Stomach (tissue), 9 donors: ENCODE results near the gene KLHL15. TPM values are rescaled to one million over a fixed set of nuclear protein-coding genes. Genes with fewer than 3 reads are reported as not detected.

Experiments used
- DNase-seq, 2 donors: peaks; one replicate each; pipeline versions ENCODE4 v3.0.0 to v3.0.0-alpha.2; 2013 to 2019
- H3K27ac ChIP-seq, 5 donors: fragments of 200-600 bp in 4 of 5; sonication (generic) in 4 of 5; one replicate each; pipeline ENCODE4 v1.5.1; 2013 to 2019; ENCODE audit warnings: mild to moderate bottlenecking in 1 of 5, moderate library complexity in 1 of 5
- H3K27me3 ChIP-seq, 3 donors: fragments of 200-600 bp; sonication (generic); one replicate each; pipeline ENCODE4 v1.5.1; 2017 to 2019; ENCODE audit warnings: mixed run types in 1 of 3
- H3K36me3 ChIP-seq, 4 donors: fragments of 200-600 bp; sonication (generic); 1 replicate in 3 of 4; 2 replicates in 1 of 4; pipeline ENCODE4 v1.5.1; 2016 to 2019
- H3K4me1 ChIP-seq, 4 donors: fragments of 200-600 bp; sonication (generic); one replicate each; pipeline ENCODE4 v1.5.1; 2016 to 2019
- H3K4me3 ChIP-seq, 4 donors: fragments of 200-600 bp; sonication (generic) in 3 of 4; one replicate each; pipeline ENCODE4 v1.5.1; 2016 to 2019; ENCODE audit warnings: mild to moderate bottlenecking in 1 of 4
- H3K9me3 ChIP-seq, 4 donors: fragments of 200-600 bp; sonication (generic); one replicate each; pipeline ENCODE4 v1.5.1; 2016 to 2019
- EP300 ChIP-seq: sonication (generic); formaldehyde crosslinking; IDR thresholded peaks from one replicate; pipeline ENCODE4 v1.6.1; 2017; ENCODE audit warnings: antibody characterized with exemption
- POLR2A ChIP-seq, 4 donors: fragments of 450-650 bp; IDR thresholded peaks; one replicate each; pipeline ENCODE4 v1.6.1; 2016; ENCODE audit warnings: antibody characterized with exemption in 4 of 4, control low read depth in 2 of 4, mild to moderate bottlenecking in 1 of 4, moderate library complexity in 1 of 4
- POLR2AphosphoS5 ChIP-seq, 3 donors: sonication (generic); formaldehyde crosslinking; IDR thresholded peaks; one replicate each; pipeline ENCODE4 v1.6.1; 2016; ENCODE audit warnings: antibody characterized with exemption in 3 of 3
- WGBS, 5 donors: extraction: QIAGEN DNeasy Blood & Tissue Kit in 3 of 5; methylation state at CpG; one replicate each; pipeline versions ENCODE4 v1.1.5 to v1.1.7; 2013 to 2018; 5-methylcytosine and 5-hydroxymethylcytosine counted together
- intact Hi-C: fragments of 100-400 bp; cut with DNase I; formaldehyde crosslinking; loops from one replicate; pipeline ENCODE4 v1.15.1; 2023; ENCODE audit warnings: low total_unique reads
- polyA plus RNA-seq, 3 donors: library from polyadenylated mRNA; stranded (reverse); fragments of 200-250 nt; gene quantifications; one replicate each; pipeline ENCODE4 v1.2.3, GENCODE V29; 2013
- total RNA-seq, 5 donors: library from RNA; depleted of rRNA; stranded (reverse); fragments of >200 nt; gene quantifications; one replicate each; pipeline versions ENCODE4 v1.1.0 to v1.2.3, GENCODE V29; 2014 to 2016
- TF ChIP-seq, protein P1 (sequence below), 7 experiments: fragments of 450-650 bp in 4 of 7; fragments of 200-600 bp in 3 of 7; sonication (generic) in 3 of 7; IDR thresholded peaks; one replicate each; pipeline ENCODE4 v1.5.1; 2016 to 2019; ENCODE audit warnings: antibody characterized with exemption in 7 of 7, control low read depth in 2 of 7, mild to moderate bottlenecking in 1 of 7
- donor health status: healthy with polysubstance abuse.
- donor health status: Bipolar disorder and iron deficiency.
- donor health status: healthy.

Gene KLHL15
- total and polyA plus RNA-seq, 8 donors: 1.1 to 41.3 (median 3.0) TPM

- H3K9me3 ChIP-seq: no peaks in the 10 kb centered on the region
- no peaks in the 10 kb centered on the region for H3K36me3 ChIP-seq
- H3K4me3 ChIP-seq: no peak overlapping the region
- H3K4me1 ChIP-seq: no peaks in the 10 kb centered on the region
- no peak for TF ChIP-seq EP300
- no peak for TF ChIP-seq POLR2AphosphoS5 (IDR thresholded peaks at IDR 0.05)
- TF ChIP-seq, protein P1, sequence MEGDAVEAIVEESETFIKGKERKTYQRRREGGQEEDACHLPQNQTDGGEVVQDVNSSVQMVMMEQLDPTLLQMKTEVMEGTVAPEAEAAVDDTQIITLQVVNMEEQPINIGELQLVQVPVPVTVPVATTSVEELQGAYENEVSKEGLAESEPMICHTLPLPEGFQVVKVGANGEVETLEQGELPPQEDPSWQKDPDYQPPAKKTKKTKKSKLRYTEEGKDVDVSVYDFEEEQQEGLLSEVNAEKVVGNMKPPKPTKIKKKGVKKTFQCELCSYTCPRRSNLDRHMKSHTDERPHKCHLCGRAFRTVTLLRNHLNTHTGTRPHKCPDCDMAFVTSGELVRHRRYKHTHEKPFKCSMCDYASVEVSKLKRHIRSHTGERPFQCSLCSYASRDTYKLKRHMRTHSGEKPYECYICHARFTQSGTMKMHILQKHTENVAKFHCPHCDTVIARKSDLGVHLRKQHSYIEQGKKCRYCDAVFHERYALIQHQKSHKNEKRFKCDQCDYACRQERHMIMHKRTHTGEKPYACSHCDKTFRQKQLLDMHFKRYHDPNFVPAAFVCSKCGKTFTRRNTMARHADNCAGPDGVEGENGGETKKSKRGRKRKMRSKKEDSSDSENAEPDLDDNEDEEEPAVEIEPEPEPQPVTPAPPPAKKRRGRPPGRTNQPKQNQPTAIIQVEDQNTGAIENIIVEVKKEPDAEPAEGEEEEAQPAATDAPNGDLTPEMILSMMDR (IDR thresholded peaks at IDR 0.05): no peak
- TF ChIP-seq POLR2A (IDR thresholded peaks at IDR 0.05): no peak
- intact Hi-C loops: no loop called here
- peaks cover 0 to 3% (median 0%) of the 10 kb centered on the region in 3 donors for H3K27me3 ChIP-seq
- 59 to 72% (median 70%) methylated on average over 3 to 4 of the region's 4 CpGs for WGBS, 5 donors
- H3K27ac ChIP-seq: no peak overlapping the region
- DNase-seq: no peak
Observed at GRCh38 chrX:23937100-23937499, 89.9 kb downstream of the KLHL15 start.

- Histone ChIP-seq H3K36me3 (no peaks in the 10 kb centered on the region), H3K27me3 (no peaks in the 10 kb centered on the region), H3K4me1 (no peaks in the 10 kb centered on the region), H3K27ac (no peak overlapping the region), H3K4me3 (no peak overlapping the region), H3K9me3 (no peaks in the 10 kb centered on the region)
- DNase-seq: no peak
- WGBS, 5 donors: 19 to 70% (median 44%) methylated on average over 1 of the region's 1 CpG
- TF ChIP-seq, protein P1 (IDR thresholded peaks at IDR 0.05): no peak
- no peak for TF ChIP-seq POLR2AphosphoS5 (IDR thresholded peaks at IDR 0.05)
- TF ChIP-seq POLR2A (IDR thresholded peaks at IDR 0.05): no peak
- no peak for TF ChIP-seq EP300
- intact Hi-C loops: no loop called here
Observed at GRCh38 chrX:23936180-23936579, 90.8 kb downstream of the KLHL15 start.

DNA sequence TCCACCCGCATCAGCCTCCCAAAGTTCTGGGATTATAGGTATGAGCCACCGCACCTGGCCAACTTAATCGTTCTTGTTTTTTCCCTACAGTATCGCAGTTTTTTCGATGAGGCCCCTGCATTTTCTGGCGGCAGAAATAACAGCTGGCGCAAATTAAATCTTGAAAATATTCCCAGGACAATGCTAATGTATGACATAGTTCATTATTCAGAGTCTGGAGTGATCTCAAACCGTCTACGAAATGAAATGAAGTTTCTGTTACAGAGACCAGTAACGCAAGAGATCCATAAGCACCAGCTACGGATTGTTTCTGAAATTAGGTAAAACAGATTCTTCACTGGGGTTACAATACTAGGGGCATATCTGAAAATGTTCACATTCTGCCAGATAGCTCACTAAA, 91.9 kb downstream of the KLHL15 start:
- 77 to 90% (median 88%) methylated on average over 11 of the region's 11 CpGs for WGBS, 5 donors
- Histone ChIP-seq H3K27ac (no peak overlapping the region), H3K36me3 (no peaks in the 10 kb centered on the region), H3K9me3 (no peaks in the 10 kb centered on the region), H3K27me3 (no peaks in the 10 kb centered on the region), H3K4me3 (no peak overlapping the region), H3K4me1 (no peaks in the 10 kb centered on the region)
- intact Hi-C loops: no loop called here
- TF ChIP-seq EP300: no peak
- no peak for TF ChIP-seq POLR2AphosphoS5 (IDR thresholded peaks at IDR 0.05)
- TF ChIP-seq, protein P1 (IDR thresholded peaks at IDR 0.05): no peak
- TF ChIP-seq POLR2A (IDR thresholded peaks at IDR 0.05): no peak
- peak in 1 of 2 donors; percentile 31 for DNase-seq

Other genes starting within 250 kb of the KLHL15 start
- 1,000 to 10,000 TPM in 3 of 5 donors, 100 to 1,000 TPM in 2; 499 to 2,157 (median 1,041) TPM for gene SAT1, start 244.0 kb downstream of the KLHL15 start, total RNA-seq
- 1,000 to 10,000 TPM in 2 of 3 donors, 100 to 1,000 TPM in 1; 685 to 1,477 (median 1,023) TPM for gene SAT1, start 244.0 kb downstream of the KLHL15 start, polyA plus RNA-seq
- 10 to 100 TPM in 3 of 5 donors, 1 to 10 TPM in 2; 2.0 to 22.3 (median 12.3) TPM for gene APOO, start 119.2 kb downstream of the KLHL15 start, total RNA-seq
- gene APOO, start 119.2 kb downstream of the KLHL15 start, polyA plus RNA-seq: 10 to 100 TPM; 16.4 to 29.4 (median 19.4) TPM
- gene CXorf58, start 119.2 kb downstream of the KLHL15 start, total RNA-seq: not detected
- gene CXorf58, start 119.2 kb downstream of the KLHL15 start, polyA plus RNA-seq: under 1 TPM in 1 of 3 donors, not detected in 2; 0.05 TPM
- 100 to 1,000 TPM in 2 of 5 donors, 10 to 100 TPM in 3; 20.0 to 234 (median 75.5) TPM for gene EIF2S3, start 27.8 kb upstream of the KLHL15 start, total RNA-seq
- gene EIF2S3, start 27.8 kb upstream of the KLHL15 start, polyA plus RNA-seq: 100 to 1,000 TPM in 1 of 3 donors, 10 to 100 TPM in 2; 55.2 to 110 (median 58.4) TPM
- 10 to 100 TPM; 15.8 to 73.6 (median 21.7) TPM for gene ZFX, start 122.5 kb upstream of the KLHL15 start, total RNA-seq
- 1 to 10 TPM; 3.8 to 8.9 (median 4.8) TPM for gene ZFX, start 122.5 kb upstream of the KLHL15 start, polyA plus RNA-seq